NB4 (cell line): ENCODE results near the gene CYBC1.

Source experiments
- CTCF ChIP-seq: IDR thresholded peaks from one replicate; pipeline ENCODE4 v1.5.1; 2012; ENCODE audit warnings: low read depth, low read length
- MAX ChIP-seq: IDR thresholded peaks from 2 replicates; pipeline ENCODE4 v1.6.1; 2011; ENCODE audit warnings: low read depth, low read length
- MYC ChIP-seq: IDR thresholded peaks from 2 replicates; pipeline ENCODE4 v1.6.1; 2011; ENCODE audit warnings: low read depth, low read length
- POLR2A ChIP-seq: IDR thresholded peaks from 2 replicates; pipeline ENCODE4 v1.6.1; 2011; ENCODE audit warnings: mild to moderate bottlenecking; ENCODE audit not compliant: insufficient read length; ENCODE audit errors: extremely low read depth

- TF ChIP-seq POLR2A, result no peak
- TF ChIP-seq CTCF, result no peak
- TF ChIP-seq MAX, result no peak
- TF ChIP-seq MYC, result no peak
These were observed 47.7 kb downstream of the CYBC1 start for GRCh38 chr17:82402865-82403264.
